HepG2 (cell line): ENCODE measurements around the gene FABP1. TPM values are rescaled to one million over a fixed set of nuclear protein-coding genes. Genes with fewer than 3 reads are reported as not detected.
A peak's percentile ranks its signal among the peaks of the same experiment; 100 is the strongest.

Experiments used
- ADNP ChIP-seq: sonication (generic); formaldehyde crosslinking; IDR thresholded peaks from 2 replicates; pipeline ENCODE4 v1.4.0; 2020; ENCODE audit warnings: missing genetic modification reagents
- BORCS8-MEF2B ChIP-seq: sonication (generic); formaldehyde crosslinking; IDR thresholded peaks from 2 replicates; pipeline ENCODE4 v1.8.0; 2022; ENCODE audit warnings: mild to moderate bottlenecking, missing genetic modification reagents
- CEBPB ChIP-seq: IDR thresholded peaks from 2 replicates; pipeline ENCODE4 v1.6.1; 2011; ENCODE audit warnings: low read depth, low read length, improper control_type of control experiment, borderline replicate concordance
- HNRNPLL ChIP-seq: fragments of 200-400 bp; formaldehyde crosslinking; IDR thresholded peaks from 2 replicates; pipeline ENCODE4 v1.6.1; 2017; ENCODE audit warnings: mild to moderate bottlenecking, low read depth, low read length; ENCODE audit not compliant: poor library complexity, severe bottlenecking
- NR2F6 ChIP-seq, 2 experiments: IDR thresholded peaks; 2 replicates each; pipeline ENCODE4 v1.6.1; 2016; ENCODE audit warnings: antibody characterized with exemption in 1 of 2, mild to moderate bottlenecking in 1 of 2
- PCBP1 ChIP-seq: fragments of 200-400 bp; formaldehyde crosslinking; IDR thresholded peaks from 2 replicates; pipeline ENCODE4 v1.6.1; 2017; ENCODE audit warnings: mild to moderate bottlenecking, low read depth, low read length, borderline replicate concordance
- PCBP2 ChIP-seq: fragments of 200-400 bp; formaldehyde crosslinking; optimal IDR thresholded peaks from 2 replicates; pipeline ENCODE3; 2018; ENCODE audit warnings: low read length, low read depth; ENCODE audit not compliant: poor library complexity, severe bottlenecking
- RXRB ChIP-seq: IDR thresholded peaks from 2 replicates; pipeline ENCODE4 v1.6.1; 2016; ENCODE audit warnings: borderline replicate concordance, missing genetic modification reagents, missing compliant biosample characterization
- SMAD3 ChIP-seq: sonication (generic); formaldehyde crosslinking; IDR thresholded peaks from 2 replicates; pipeline ENCODE4 v1.4.0; 2020; ENCODE audit warnings: missing genetic modification reagents
- ZBTB37 ChIP-seq: sonication (generic); formaldehyde crosslinking; IDR thresholded peaks from 2 replicates; pipeline ENCODE4 v1.4.0; 2020; ENCODE audit warnings: mild to moderate bottlenecking, missing genetic modification reagents
- ZBTB7A ChIP-seq: sonication (generic); formaldehyde crosslinking; IDR thresholded peaks from 2 replicates; pipeline ENCODE4 v1.8.0; 2022; ENCODE audit warnings: mild to moderate bottlenecking, missing genetic modification reagents
- ZNF10 ChIP-seq: sonication (generic); formaldehyde crosslinking; IDR thresholded peaks from 2 replicates; pipeline ENCODE4 v1.4.0; 2020; ENCODE audit warnings: mild to moderate bottlenecking, low read depth, missing genetic modification reagents, borderline replicate concordance
- ZNF234 ChIP-seq: sonication (generic); formaldehyde crosslinking; conservative IDR thresholded peaks from 2 replicates; pipeline ENCODE4 v1.5.1; 2020; ENCODE audit warnings: mild to moderate bottlenecking, missing genetic modification reagents
- ZNF441 ChIP-seq: sonication (generic); formaldehyde crosslinking; IDR thresholded peaks from 2 replicates; pipeline ENCODE4 v1.7.0; 2021; ENCODE audit warnings: missing genetic modification reagents, borderline replicate concordance
- ZNF589 ChIP-seq: sonication (generic); formaldehyde crosslinking; conservative IDR thresholded peaks from 2 replicates; pipeline ENCODE4 v1.8.0; 2022; ENCODE audit warnings: mild to moderate bottlenecking, moderate library complexity, missing genetic modification reagents
- ZNF703 ChIP-seq: sonication (generic); formaldehyde crosslinking; IDR thresholded peaks from 2 replicates; pipeline ENCODE4 v1.5.1; 2020; ENCODE audit warnings: missing genetic modification reagents, mild to moderate bottlenecking, moderate library complexity, borderline replicate concordance
- ZNF704 ChIP-seq: sonication (generic); formaldehyde crosslinking; IDR thresholded peaks from 2 replicates; pipeline ENCODE4 v1.8.1; 2023; ENCODE audit warnings: mild to moderate bottlenecking, inconsistent platforms, moderate library complexity, missing genetic modification reagents, borderline replicate concordance
- ZSCAN21 ChIP-seq: sonication (generic); formaldehyde crosslinking; IDR thresholded peaks from 2 replicates; pipeline ENCODE4 v1.8.0; 2022; ENCODE audit warnings: mild to moderate bottlenecking, missing genetic modification reagents, moderate library complexity, borderline replicate concordance
- polyA plus RNA-seq, 8 experiments: library from polyadenylated mRNA; depleted of rRNA in 3 of 8; stranded (reverse) in 7 of 8; unstranded in 1 of 8; fragments of >200 nt; fragmentation: Illumina TruSeq in 4 of 8; extraction: Trizol in 4 of 8; gene quantifications; 2 replicates each; pipeline versions ENCODE4 v1.2.1 to v1.2.3, GENCODE V29; 2011 to 2016; ENCODE audit warnings: low read depth in 4 of 8, missing spikeins in 1 of 8, mixed read lengths in 1 of 8; ENCODE audit not compliant: insufficient read depth in 1 of 8
- total RNA-seq, 5 experiments: library from RNA; depleted of rRNA; stranded (reverse); fragments of >200 nt; fragmentation: Illumina TruSeq; extraction: Trizol; gene quantifications; 2 replicates each; pipeline ENCODE4 v1.2.3, GENCODE V29; 2016; ENCODE audit warnings: low read depth in 1 of 5
- TF ChIP-seq, protein P1 (sequence below): sonication (generic); formaldehyde crosslinking; conservative IDR thresholded peaks from 2 replicates; pipeline ENCODE4 v1.5.0; 2020; ENCODE audit warnings: missing genetic modification reagents
- TF ChIP-seq, protein P2 (sequence below), 2 experiments: fragments of 450-650 bp in 1 of 2; sonication (generic) in 1 of 2; formaldehyde crosslinking; IDR thresholded peaks; 2 replicates each; pipeline versions ENCODE4 v1.5.0 to v1.8.0; 2020 to 2022; ENCODE audit warnings: mild to moderate bottlenecking in 1 of 2, missing genetic modification reagents in 1 of 2

Gene FABP1
- total and polyA plus RNA-seq, 2 of the 13 experiments (the other 11 are each of a cell fraction or from before 2014, with no cell fraction given), result 644 to 1,608 TPM

GRCh38 chr2:88126772-88127637 lies 857 bp downstream of the FABP1 start (continued):
- TF ChIP-seq HNRNPLL (no peak), ZNF704 (CRISPR knock-in tag) (no peak; the same call in 1 of the 2 replicates), ZBTB37 (CRISPR knock-in tag) (no peak), SMAD3 (no peak), ZNF703 (0 out of 2 replicates have a peak, but pooled peaks have one; percentile 16), ZSCAN21 (CRISPR knock-in tag) (no peak), BORCS8-MEF2B (CRISPR knock-in tag) (peak; percentile 70; the same call in 1 of the 2 replicates), RXRB (CRISPR knock-in tag) (no peak), ZNF234 (CRISPR knock-in tag) (no peak), PCBP1 (no peak), ZNF589 (CRISPR knock-in tag) (0 out of 2 replicates have a peak, but pooled peaks have one; percentile 34), CEBPB (no peak), PCBP2 (no peak), ZBTB7A (CRISPR knock-in tag) (no peak), ZNF10 (CRISPR knock-in tag) (no peak), ADNP (CRISPR knock-in tag) (no peak), NR2F6 (IDR thresholded peaks at IDR 0.05) (no peak), NR2F6 (CRISPR knock-in tag; IDR thresholded peaks at IDR 0.05) (0 out of 2 replicates have a peak, but pooled peaks have one; percentile 22), ZNF441 (CRISPR knock-in tag) (0 out of 2 replicates have a peak, but pooled peaks have one; percentile 21)
- TF ChIP-seq, protein P1, sequence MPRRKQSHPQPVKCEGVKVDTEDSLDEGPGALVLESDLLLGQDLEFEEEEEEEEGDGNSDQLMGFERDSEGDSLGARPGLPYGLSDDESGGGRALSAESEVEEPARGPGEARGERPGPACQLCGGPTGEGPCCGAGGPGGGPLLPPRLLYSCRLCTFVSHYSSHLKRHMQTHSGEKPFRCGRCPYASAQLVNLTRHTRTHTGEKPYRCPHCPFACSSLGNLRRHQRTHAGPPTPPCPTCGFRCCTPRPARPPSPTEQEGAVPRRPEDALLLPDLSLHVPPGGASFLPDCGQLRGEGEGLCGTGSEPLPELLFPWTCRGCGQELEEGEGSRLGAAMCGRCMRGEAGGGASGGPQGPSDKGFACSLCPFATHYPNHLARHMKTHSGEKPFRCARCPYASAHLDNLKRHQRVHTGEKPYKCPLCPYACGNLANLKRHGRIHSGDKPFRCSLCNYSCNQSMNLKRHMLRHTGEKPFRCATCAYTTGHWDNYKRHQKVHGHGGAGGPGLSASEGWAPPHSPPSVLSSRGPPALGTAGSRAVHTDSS (CRISPR knock-in tag), result no peak
- TF ChIP-seq, protein P2, sequence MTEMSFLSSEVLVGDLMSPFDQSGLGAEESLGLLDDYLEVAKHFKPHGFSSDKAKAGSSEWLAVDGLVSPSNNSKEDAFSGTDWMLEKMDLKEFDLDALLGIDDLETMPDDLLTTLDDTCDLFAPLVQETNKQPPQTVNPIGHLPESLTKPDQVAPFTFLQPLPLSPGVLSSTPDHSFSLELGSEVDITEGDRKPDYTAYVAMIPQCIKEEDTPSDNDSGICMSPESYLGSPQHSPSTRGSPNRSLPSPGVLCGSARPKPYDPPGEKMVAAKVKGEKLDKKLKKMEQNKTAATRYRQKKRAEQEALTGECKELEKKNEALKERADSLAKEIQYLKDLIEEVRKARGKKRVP (CRISPR knock-in tag; IDR thresholded peaks at IDR 0.05), result 0 out of 4 replicates have a peak, but pooled peaks of 1 of the 2 experiments have one; percentile 14
